Dedifferentiated amniotic fluid mesenchymal stem cell (primary cell): ENCODE data around the gene PHLDB1.

ENCODE experiments used
- DNase-seq: peaks from one replicate; pipeline ENCODE4 v3.0.0-alpha.2; 2016; ENCODE audit errors: extremely low spot score

The PHLDB1 gene

GRCh38 chr11:118638726-118639125 is 31.3 kb downstream of the PHLDB1 start:
- no peak for DNase-seq

- DNase-seq: no peak
Measured at GRCh38 chr11:118639899-118640298, 32.5 kb downstream of the PHLDB1 start.

GRCh38 chr11:118640332-118641154 is 33.1 kb downstream of the PHLDB1 start:
- no peak for DNase-seq

- DNase-seq: no peak
Measured at GRCh38 chr11:118641397-118642019, 34.1 kb downstream of the PHLDB1 start.

GRCh38 chr11:118643142-118643994 is 36.0 kb downstream of the PHLDB1 start:
- DNase-seq: no peak

GRCh38 chr11:118643995-118644345 is 36.6 kb downstream of the PHLDB1 start:
- no peak for DNase-seq

- DNase-seq: no peak
Measured at GRCh38 chr11:118644496-118644895, 37.1 kb downstream of the PHLDB1 start.

- DNase-seq: no peak
Measured at GRCh38 chr11:118645066-118645715, 37.8 kb downstream of the PHLDB1 start.

GRCh38 chr11:118646393-118646792 is 39.0 kb downstream of the PHLDB1 start:
- DNase-seq: no peak

GRCh38 chr11:118648291-118648690 is 40.9 kb downstream of the PHLDB1 start:
- DNase-seq: no peak

- no peak for DNase-seq
Measured at GRCh38 chr11:118649941-118650340, 42.5 kb downstream of the PHLDB1 start.

- DNase-seq: no peak
Measured at GRCh38 chr11:118650366-118650765, 43.0 kb downstream of the PHLDB1 start.

- no peak for DNase-seq
Measured at GRCh38 chr11:118651820-118652219, 44.4 kb downstream of the PHLDB1 start.

- no peak for DNase-seq
Measured at GRCh38 chr11:118652681-118653181, 45.3 kb downstream of the PHLDB1 start.

- no peak for DNase-seq
Measured at GRCh38 chr11:118653684-118654390, 46.4 kb downstream of the PHLDB1 start.

GRCh38 chr11:118655486-118656190 is 48.2 kb downstream of the PHLDB1 start:
- no peak for DNase-seq

GRCh38 chr11:118656563-118657165 is 49.2 kb downstream of the PHLDB1 start:
- DNase-seq: no peak

- DNase-seq: no peak
Measured at GRCh38 chr11:118657238-118657637, 49.8 kb downstream of the PHLDB1 start.

GRCh38 chr11:118657709-118658428 is 50.5 kb downstream of the PHLDB1 start:
- DNase-seq: no peak
